HG03354 (cell line): Measurements from ENCODE around the gene NPHP4.

Source experiments
- ATAC-seq: cut with Tn5 transposase; IDR thresholded peaks from one replicate; pipeline ENCODE4 v1.9.1; 2021; ENCODE audit warnings: mild to moderate bottlenecking; ENCODE audit not compliant: unreplicated experiment, poor library complexity, severe bottlenecking

Gene NPHP4

GRCh38 chr1:6006882-6007281, 14.7 kb upstream of the NPHP4 start:
- peak; percentile 16 for ATAC-seq

- ATAC-seq: no peak
These were observed 13.2 kb upstream of the NPHP4 start for GRCh38 chr1:6005276-6005917.

DNA sequence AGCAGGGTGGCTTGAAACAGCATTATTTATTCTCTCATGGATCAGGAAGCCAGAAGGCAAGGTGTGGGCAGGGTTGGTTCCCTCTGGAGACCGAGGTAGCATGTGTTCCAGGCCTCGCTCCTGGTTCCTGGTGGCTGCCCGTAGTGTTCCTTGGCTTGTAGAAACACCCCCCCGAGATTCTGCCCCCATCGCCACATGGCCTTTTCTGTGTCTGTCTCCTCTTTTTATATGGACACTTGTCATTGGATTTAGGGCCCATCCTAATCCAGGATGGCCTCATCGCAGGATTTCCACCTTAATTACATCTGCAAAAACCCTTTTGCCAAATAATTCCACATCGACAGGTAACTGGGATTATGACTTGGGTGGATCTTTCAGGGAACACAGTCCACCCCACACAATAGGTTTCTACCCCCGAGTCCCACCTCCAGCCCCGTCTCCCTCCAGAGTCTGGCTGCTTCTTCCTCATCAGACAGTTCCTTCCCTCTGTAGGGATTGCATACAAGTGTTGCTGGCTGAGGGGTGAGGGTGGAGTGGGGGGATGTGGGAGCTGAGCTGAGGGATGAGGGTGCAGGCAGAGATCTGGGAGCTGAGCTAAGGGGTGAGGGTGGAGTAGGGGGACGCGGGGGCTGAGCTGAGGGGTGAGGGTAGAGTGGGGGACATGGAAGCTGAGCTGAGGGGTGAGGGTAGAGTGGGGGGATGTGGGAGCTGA, 12.3 kb upstream of the NPHP4 start:
- no peak for ATAC-seq

DNA sequence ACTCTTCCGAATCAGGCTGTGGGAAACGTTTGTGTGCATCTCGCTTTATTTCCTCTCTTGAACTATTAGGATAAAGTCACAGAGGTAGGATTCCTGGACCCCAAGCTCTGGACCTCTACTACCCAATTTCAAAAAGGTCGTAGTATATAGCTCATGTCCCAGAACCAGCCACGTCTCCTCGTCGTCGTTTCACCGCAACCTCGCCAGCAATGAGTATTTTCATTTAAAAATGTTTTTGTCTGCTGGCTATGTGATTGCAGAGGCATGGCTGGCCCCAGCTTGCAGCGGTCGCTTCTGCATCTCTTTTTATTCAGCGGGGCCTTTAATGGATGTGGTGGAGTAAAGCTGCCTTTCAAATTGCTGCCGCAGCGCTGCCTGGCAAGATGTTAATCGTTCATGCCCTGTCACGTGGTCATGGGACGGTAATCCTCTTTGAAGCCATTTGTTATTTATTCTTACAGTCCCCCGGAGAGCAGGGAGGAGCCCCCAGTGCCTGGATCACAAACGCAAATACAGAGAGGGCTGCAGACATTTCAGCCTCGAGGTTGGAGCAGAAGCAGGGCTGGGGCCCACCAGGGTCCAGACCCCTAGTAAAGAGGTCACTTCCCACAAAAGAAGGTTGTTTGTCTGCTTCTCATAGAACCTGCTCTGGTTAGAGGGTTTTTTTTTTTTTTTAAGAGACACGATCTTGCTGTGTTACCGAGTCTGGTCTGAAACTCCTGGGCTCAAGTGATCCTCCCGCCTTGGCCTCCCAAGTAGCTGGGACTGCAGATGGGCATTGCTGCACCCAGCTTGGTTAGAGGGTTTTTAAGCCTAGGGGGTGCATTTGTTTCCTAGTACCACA, 11.6 kb upstream of the NPHP4 start:
- ATAC-seq: no peak

- ATAC-seq: no peak
These were observed 10.7 kb upstream of the NPHP4 start for GRCh38 chr1:6002714-6003501.

- ATAC-seq: no peak
These were observed 9.9 kb upstream of the NPHP4 start for GRCh38 chr1:6001992-6002576.

DNA sequence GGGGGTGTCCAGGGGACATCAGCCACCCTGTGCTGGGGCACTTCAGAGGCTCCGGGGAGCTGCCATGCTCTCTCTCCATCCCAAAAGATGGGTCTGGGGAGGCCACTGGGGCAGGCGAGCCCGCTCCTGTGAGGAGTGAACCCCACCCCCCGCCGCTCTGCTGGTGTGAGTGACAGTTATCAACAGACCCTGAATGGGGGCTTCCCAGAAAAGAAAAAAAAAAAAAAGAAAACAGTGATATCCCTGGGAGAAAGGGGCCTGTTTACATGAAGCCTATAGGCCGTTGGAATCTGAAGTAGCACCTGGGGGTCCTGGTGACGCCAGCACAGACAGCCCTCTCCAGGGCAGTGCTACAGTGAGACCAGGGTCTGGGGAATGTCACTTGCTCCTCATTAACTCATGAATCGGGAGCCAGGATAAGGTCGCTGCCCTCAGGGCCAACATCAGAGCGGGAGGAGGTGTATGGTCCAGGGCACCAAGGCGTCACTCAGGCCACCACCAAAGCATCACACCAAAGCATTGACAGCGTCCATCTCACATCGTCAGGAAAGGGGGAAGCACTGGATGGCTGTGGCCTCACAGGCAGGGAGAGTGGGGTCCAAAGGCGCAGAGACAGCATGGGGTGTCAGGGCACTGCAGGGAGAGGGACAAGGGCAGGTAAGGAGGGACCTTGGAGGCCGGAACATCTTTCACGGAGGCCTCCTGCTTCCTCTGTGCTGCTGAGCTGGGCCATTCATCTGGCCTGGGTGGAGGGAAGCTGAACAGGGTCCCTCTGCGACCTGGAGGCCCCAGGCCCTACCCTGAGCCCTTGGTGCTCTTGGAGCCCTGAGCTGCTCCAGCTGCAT, 8.4 kb upstream of the NPHP4 start:
- no peak for ATAC-seq

DNA sequence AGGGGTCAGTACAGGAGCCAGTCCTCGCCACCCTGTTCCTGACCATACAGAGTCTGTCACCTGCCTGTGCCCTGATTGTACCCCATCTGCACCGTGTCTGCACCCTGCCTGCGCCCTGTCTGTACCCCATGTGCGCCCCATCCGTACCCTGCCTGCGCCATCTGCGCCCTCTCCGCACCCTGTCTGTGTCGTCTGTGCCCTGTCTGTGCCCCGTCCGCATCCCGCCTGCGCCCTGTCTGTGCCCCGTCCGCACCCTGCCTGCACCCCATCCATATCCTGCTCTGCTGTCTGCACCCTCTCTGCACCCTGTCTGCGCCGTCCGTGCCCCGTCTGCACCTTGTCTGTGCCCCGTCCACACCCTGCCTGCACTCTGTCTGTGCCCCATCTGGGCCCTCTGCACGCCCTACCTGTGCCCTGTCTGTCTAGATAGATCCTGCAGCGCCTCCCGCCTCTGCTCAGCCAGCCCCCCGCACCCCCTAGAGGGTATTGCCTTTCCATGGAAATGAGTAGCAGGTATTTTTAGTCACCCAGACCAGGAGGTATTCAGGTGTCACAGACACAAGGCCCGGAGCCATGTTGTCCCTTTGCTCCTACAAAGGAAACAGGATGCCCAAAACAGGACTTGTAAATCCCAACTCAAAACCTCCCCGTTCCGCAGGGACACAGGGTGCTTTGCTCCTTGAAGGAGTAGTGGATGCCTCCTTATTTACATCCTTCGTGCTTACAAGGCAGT, 7.7 kb upstream of the NPHP4 start:
- ATAC-seq: no peak

DNA sequence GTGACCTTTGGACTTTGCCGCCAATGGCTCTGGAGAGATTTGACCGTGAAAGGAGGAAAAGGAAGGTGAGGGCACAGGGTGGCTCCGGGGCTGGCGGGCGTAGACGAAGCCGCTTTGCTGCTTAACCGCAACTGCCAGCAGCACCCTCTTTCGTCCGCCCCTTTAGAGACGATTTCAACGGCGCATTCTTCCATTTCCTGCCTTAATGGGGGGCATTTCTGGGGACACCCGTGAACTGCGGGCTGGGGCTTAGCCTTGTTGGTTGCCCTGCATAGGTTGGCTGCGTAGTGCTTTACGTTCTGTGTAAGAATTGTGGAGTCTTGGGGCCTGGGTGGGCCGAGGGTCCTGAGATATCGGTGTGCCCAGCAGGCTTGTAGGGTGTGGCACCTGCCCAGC, 6.7 kb upstream of the NPHP4 start:
- ATAC-seq: no peak

DNA sequence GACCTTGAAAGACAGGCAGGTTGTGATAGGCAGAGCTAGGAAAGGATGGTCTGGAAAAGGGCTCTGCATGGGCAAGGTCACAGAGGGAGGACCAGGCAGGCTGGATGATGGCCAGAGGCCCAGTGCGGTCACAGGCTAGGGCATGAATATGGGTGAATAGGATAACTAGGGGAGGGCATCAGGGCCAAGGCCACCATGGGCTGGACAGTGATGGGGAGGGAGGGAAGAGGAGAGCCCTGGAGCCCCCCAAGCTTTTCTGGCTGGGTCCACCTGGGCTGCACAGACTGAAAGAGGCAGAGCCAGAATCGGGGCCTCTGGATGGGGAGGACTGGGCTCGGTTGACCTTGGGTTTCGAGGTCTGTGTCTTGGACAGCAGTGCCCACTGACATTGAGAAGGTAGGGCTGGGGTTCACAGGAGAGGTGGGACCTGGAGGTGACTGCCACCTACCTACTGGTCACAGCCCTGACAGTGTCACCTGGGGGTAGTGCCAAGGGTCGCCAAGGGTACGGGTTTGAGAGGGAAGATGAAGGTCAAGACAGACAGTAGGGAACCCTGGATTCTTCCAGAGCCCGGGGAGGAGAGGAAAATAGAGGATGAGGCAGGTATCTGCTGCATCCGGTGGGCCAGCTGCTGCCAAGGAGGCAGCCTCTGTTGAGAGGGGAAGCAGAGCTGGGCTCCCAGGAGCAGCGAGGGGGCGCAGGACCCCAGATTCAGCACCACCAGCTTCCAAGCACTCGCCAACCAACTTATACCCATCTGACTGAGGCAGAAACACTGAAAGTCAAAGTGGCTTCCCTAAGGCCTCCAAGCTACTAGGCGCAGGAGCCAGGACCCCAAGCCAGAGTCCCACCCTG, 6.1 kb upstream of the NPHP4 start:
- ATAC-seq: no peak

DNA sequence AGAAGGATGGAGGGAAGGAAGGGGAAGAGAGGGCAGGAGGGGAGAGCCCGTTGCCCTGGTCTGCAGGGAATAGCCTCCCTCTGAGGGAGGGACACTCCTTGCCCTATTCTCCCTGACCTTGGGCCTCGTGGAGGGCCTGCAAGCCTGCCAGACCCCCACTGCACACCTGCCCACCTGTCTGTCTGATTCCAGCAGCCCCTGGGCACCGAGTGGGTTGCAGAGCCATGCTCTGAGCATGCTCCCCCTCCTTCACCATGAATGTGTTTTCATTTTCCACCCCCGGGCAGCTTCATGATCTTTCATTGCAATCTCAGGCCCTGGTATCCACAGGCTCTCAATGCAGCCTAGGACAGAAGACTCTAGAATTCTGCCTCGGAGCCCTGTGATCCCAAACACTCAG, 5.1 kb upstream of the NPHP4 start:
- ATAC-seq: no peak

DNA sequence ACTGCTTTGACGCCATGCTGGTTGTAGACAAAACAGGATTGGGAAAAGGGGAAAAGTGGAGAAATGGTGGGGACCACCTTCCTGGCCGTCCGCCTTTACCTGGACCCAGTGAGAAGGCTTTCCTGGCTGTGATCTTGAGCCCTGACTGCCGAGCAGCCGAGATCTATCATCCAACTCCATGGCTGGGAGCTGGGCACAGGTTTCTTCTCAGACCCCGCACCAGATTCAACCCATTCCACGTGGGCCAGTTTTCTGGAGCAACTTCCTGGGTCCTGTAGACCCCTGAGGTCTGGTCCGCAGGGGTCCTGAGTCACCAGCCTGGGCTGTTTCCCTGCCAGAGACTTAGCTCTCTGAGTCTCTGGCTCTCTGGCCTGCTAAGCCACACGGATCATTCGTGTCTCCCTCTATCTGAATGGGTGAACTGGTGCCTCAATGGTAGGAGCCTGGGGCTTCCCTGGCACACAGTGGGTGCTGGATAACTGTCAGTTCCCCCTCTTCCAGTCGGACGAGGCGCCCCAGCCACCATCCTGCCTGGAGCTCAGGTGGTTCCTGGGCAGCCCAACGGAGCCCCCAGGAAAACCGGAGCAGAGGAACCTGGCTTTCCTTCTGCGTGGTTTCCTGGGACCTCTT, 4.5 kb upstream of the NPHP4 start:
- ATAC-seq: no peak

DNA sequence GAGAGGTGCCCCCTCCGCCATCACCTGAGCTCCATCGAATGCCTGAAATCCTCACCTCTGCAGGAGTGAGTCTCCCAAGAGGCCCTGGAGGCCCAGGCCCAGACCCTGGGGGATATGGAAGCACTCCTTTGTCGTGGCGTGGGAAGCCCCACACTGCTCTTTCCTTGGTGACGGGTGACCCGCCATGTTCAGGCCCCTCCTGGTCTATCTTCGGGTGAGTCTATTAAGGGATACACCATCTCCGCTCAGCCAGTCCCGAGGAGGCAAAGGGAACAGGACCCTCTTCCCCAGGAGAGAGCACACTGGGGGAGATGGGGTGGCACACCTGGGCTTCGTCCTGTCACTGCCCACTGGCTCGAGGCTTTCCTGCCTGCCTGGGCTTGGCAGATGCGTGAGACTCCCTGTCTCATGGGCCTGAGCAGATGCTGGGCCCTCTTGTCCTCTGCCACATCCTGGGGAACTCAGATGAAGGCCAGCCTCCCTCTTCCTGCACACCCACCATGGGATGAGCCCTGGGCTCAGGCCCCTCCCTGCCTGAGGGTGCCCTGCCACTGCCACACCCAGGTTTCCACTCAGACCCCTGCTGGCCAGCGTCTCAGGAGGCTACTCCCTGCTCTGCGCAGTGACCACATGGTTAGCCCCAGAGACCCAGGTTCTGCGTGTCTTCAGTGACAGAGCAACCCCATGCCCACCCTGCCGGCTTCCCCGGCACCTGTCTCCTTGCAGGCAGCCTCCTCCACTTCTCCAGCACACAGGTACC, 3.8 kb upstream of the NPHP4 start:
- no peak for ATAC-seq

GRCh38 chr1:5994713-5995621, 2.7 kb upstream of the NPHP4 start:
- no peak for ATAC-seq
